ENCODE data around the gene SYT7. TPM values are rescaled to one million over a fixed set of nuclear protein-coding genes. Genes with fewer than 3 reads are reported as not detected.

The SYT7 gene
- total and polyA plus RNA-seq, 5 donors, result 17.4 to 48.3 (median 40.3) TPM

- Histone ChIP-seq H3K27ac (ENCODE audit: low read length) (no peak overlapping the region), H3K9me3 (ENCODE audit: control insufficient read depth, low read length) (no peaks in the 10 kb centered on the region), H3K4me3 (ENCODE audit: low read length) (no peak overlapping the region), H3K4me1 (ENCODE audit: control insufficient read depth, insufficient read depth, low read length) (no peaks in the 10 kb centered on the region), H3K27me3 (ENCODE audit: control insufficient read depth, insufficient read depth) (no peaks in the 10 kb centered on the region)
- intact Hi-C loops (cut with DNase I), result no loop called here
- ATAC-seq (no peak), DNase-seq (no peak)
- WGBS, result 86% methylated on average over 14 of the region's 14 CpGs
Measured at GRCh38 chr11:61607920-61608599, 27.2 kb upstream of the SYT7 start.

GRCh38 chr11:61607426-61607825 lies 26.6 kb upstream of the SYT7 start:
- WGBS, result 78% methylated on average over 3 of the region's 3 CpGs

GRCh38 chr11:61603667-61604066 lies 22.8 kb upstream of the SYT7 start:
- Histone ChIP-seq H3K4me3 (ENCODE audit: low read length) (no peak overlapping the region), H3K27ac (ENCODE audit: low read length) (no peak overlapping the region), H3K27me3 (ENCODE audit: control insufficient read depth, insufficient read depth) (no peaks in the 10 kb centered on the region), H3K9me3 (ENCODE audit: control insufficient read depth, low read length) (no peaks in the 10 kb centered on the region), H3K4me1 (ENCODE audit: control insufficient read depth, insufficient read depth, low read length) (no peaks in the 10 kb centered on the region)
- WGBS, result 76% methylated on average over 6 of the region's 6 CpGs
- intact Hi-C loops (cut with DNase I), result no loop called here
- DNase-seq, result no peak
- ATAC-seq, result no peak

More at GRCh38 chr11:61607426-61607825, 26.6 kb upstream of the SYT7 start:
- Histone ChIP-seq H3K9me3 (ENCODE audit: control insufficient read depth, low read length) (no peaks in the 10 kb centered on the region), H3K4me3 (ENCODE audit: low read length) (no peak overlapping the region), H3K27me3 (ENCODE audit: control insufficient read depth, insufficient read depth) (no peaks in the 10 kb centered on the region), H3K4me1 (ENCODE audit: control insufficient read depth, insufficient read depth, low read length) (no peaks in the 10 kb centered on the region), H3K27ac (ENCODE audit: low read length) (no peak overlapping the region)
- ATAC-seq, result no peak
- no peak for DNase-seq
- intact Hi-C loops (cut with DNase I), result no loop called here

- intact Hi-C loops (cut with DNase I), result no loop called here
- 59% methylated on average over 20 of the region's 20 CpGs for WGBS
- H3K27ac ChIP-seq (ENCODE audit: low read length), result no peak overlapping the region
- H3K27me3 ChIP-seq (ENCODE audit: control insufficient read depth, insufficient read depth), result no peaks in the 10 kb centered on the region
- H3K4me1 ChIP-seq (ENCODE audit: control insufficient read depth, insufficient read depth, low read length), result no peaks in the 10 kb centered on the region
- no peaks in the 10 kb centered on the region for H3K9me3 ChIP-seq (ENCODE audit: control insufficient read depth, low read length)
- peak; percentile 71 to 86 for ATAC-seq
- DNase-seq, result peak; percentile 80 to 86 (median 85)
- no peak overlapping the region for H3K4me3 ChIP-seq (ENCODE audit: low read length)
Measured at GRCh38 chr11:61602775-61603569, 22.1 kb upstream of the SYT7 start.

- Histone ChIP-seq H3K4me1 (ENCODE audit: control insufficient read depth, insufficient read depth, low read length) (no peaks in the 10 kb centered on the region), H3K9me3 (ENCODE audit: control insufficient read depth, low read length) (no peaks in the 10 kb centered on the region), H3K27me3 (ENCODE audit: control insufficient read depth, insufficient read depth) (no peaks in the 10 kb centered on the region), H3K4me3 (ENCODE audit: low read length) (no peak overlapping the region), H3K27ac (ENCODE audit: low read length) (no peak overlapping the region)
- intact Hi-C loops (cut with DNase I), result no loop called here
- WGBS, result 86% methylated on average over 4 of the region's 4 CpGs
- ATAC-seq, result no peak
- DNase-seq, result no peak
Measured at GRCh38 chr11:61601512-61601911, 20.6 kb upstream of the SYT7 start.

GRCh38 chr11:61599968-61600710 lies 19.3 kb upstream of the SYT7 start:
- no peaks in the 10 kb centered on the region for H3K27me3 ChIP-seq (ENCODE audit: control insufficient read depth, insufficient read depth)
- 82% methylated on average over 13 of the region's 13 CpGs for WGBS
- ATAC-seq, result no peak
- H3K27ac ChIP-seq (ENCODE audit: low read length), result no peak overlapping the region
- peaks cover 2% of the 10 kb centered on the region for H3K4me1 ChIP-seq (ENCODE audit: control insufficient read depth, insufficient read depth, low read length)
- intact Hi-C loops (cut with DNase I), result no loop called here
- no peaks in the 10 kb centered on the region for H3K9me3 ChIP-seq (ENCODE audit: control insufficient read depth, low read length)
- no peak for DNase-seq
- no peak overlapping the region for H3K4me3 ChIP-seq (ENCODE audit: low read length)

- ATAC-seq, result peak in 1 of 2 donors; percentile 26
- no peak overlapping the region for H3K27ac ChIP-seq (ENCODE audit: low read length)
- H3K27me3 ChIP-seq (ENCODE audit: control insufficient read depth, insufficient read depth), result no peaks in the 10 kb centered on the region
- no peaks in the 10 kb centered on the region for H3K9me3 ChIP-seq (ENCODE audit: control insufficient read depth, low read length)
- no peak overlapping the region for H3K4me3 ChIP-seq (ENCODE audit: low read length)
- DNase-seq, result peak in 1 of 3 donors; percentile 48
- WGBS, result 37% methylated on average over 25 of the region's 25 CpGs
- peaks cover 3% of the 10 kb centered on the region for H3K4me1 ChIP-seq (ENCODE audit: control insufficient read depth, insufficient read depth, low read length)
- intact Hi-C loops (cut with DNase I), result no loop called here
Measured at GRCh38 chr11:61598886-61599868, 18.3 kb upstream of the SYT7 start.

GRCh38 chr11:61598374-61598773 lies 17.5 kb upstream of the SYT7 start:
- H3K4me1 ChIP-seq (ENCODE audit: control insufficient read depth, insufficient read depth, low read length), result peaks cover 5% of the 10 kb centered on the region
- H3K27ac ChIP-seq (ENCODE audit: low read length), result no peak overlapping the region
- WGBS, result 65% methylated on average over 3 of the region's 3 CpGs
- H3K4me3 ChIP-seq (ENCODE audit: low read length), result no peak overlapping the region
- DNase-seq (no peak), ATAC-seq (no peak)
- no peaks in the 10 kb centered on the region for H3K27me3 ChIP-seq (ENCODE audit: control insufficient read depth, insufficient read depth)
- intact Hi-C loops (cut with DNase I), result no loop called here
- no peaks in the 10 kb centered on the region for H3K9me3 ChIP-seq (ENCODE audit: control insufficient read depth, low read length)

- H3K27me3 ChIP-seq (ENCODE audit: control insufficient read depth, insufficient read depth), result no peaks in the 10 kb centered on the region
- H3K27ac ChIP-seq (ENCODE audit: low read length), result no peak overlapping the region
- H3K4me3 ChIP-seq (ENCODE audit: low read length), result no peak overlapping the region
- intact Hi-C loops (cut with DNase I), result no loop called here
- DNase-seq (no peak), ATAC-seq (no peak)
- H3K4me1 ChIP-seq (ENCODE audit: control insufficient read depth, insufficient read depth, low read length), result peaks cover 5% of the 10 kb centered on the region
- 85% methylated on average over 7 of the region's 7 CpGs for WGBS
- no peaks in the 10 kb centered on the region for H3K9me3 ChIP-seq (ENCODE audit: control insufficient read depth, low read length)
Measured at GRCh38 chr11:61596990-61597389, 16.1 kb upstream of the SYT7 start.

- no peaks in the 10 kb centered on the region for H3K9me3 ChIP-seq (ENCODE audit: control insufficient read depth, low read length)
- intact Hi-C loops (cut with DNase I), result no loop called here
- WGBS, result 94% methylated on average over 1 of the region's 1 CpG
- no peak for ATAC-seq
- no peak overlapping the region for H3K4me3 ChIP-seq (ENCODE audit: low read length)
- H3K4me1 ChIP-seq (ENCODE audit: control insufficient read depth, insufficient read depth, low read length), result peaks cover 5% of the 10 kb centered on the region
- no peak overlapping the region for H3K27ac ChIP-seq (ENCODE audit: low read length)
- no peaks in the 10 kb centered on the region for H3K27me3 ChIP-seq (ENCODE audit: control insufficient read depth, insufficient read depth)
- DNase-seq, result no peak
Measured at GRCh38 chr11:61596542-61596941, 15.7 kb upstream of the SYT7 start.

Data from right cardiac atrium (tissue), 5 donors.